ENCODE data around the gene HS3ST5.

- TF ChIP-seq CTCF (conservative IDR thresholded peaks at IDR 0.05) (no peak), EZH2 (IDR thresholded peaks at IDR 0.05; ENCODE audit: low read depth) (no peak)
These were observed 202.4 kb downstream of the HS3ST5 start for GRCh38 chr6:114140416-114140815.

All from PC-9 (cell line).